K562 (cell line): ENCODE results near the gene PTGIR. TPM values are rescaled to one million over a fixed set of nuclear protein-coding genes. Genes with fewer than 3 reads are reported as not detected.

Source experiments
- ATF3 ChIP-seq, 2 experiments: fragments of 450-650 bp in 1 of 2; sonication (generic) in 1 of 2; formaldehyde crosslinking in 1 of 2; IDR thresholded peaks in 1 of 2; conservative IDR thresholded peaks in 1 of 2; 2 replicates each; pipeline versions ENCODE4 v1.6.1 to v1.8.1; 2016 to 2023; ENCODE audit warnings: mild to moderate bottlenecking in 2 of 2, moderate library complexity in 2 of 2, inconsistent platforms in 1 of 2, missing genetic modification reagents in 1 of 2
- CREB3L1 ChIP-seq: fragments of 450-650 bp; IDR thresholded peaks from 2 replicates; pipeline ENCODE4 v1.6.1; 2014; ENCODE audit warnings: low read depth, mild to moderate bottlenecking, moderate library complexity, borderline replicate concordance
- DACH1 ChIP-seq: fragments of 450-650 bp; IDR thresholded peaks from 2 replicates; pipeline ENCODE4 v1.6.1; 2018; ENCODE audit not compliant: partially characterized antibody
- DEAF1 ChIP-seq: fragments of 450-650 bp; formaldehyde crosslinking; IDR thresholded peaks from 2 replicates; pipeline ENCODE4 v1.4.0; 2020; ENCODE audit warnings: mild to moderate bottlenecking, moderate library complexity
- E2F4 ChIP-seq: sonication (generic); formaldehyde crosslinking; IDR thresholded peaks from 2 replicates; pipeline ENCODE4 v1.8.0; 2022; ENCODE audit warnings: mild to moderate bottlenecking, low read depth, missing genetic modification reagents
- KLF16 ChIP-seq: IDR thresholded peaks from 2 replicates; pipeline ENCODE4 v1.6.1; 2016; ENCODE audit warnings: antibody characterized with exemption
- MAZ ChIP-seq, 2 experiments: fragments of 450-650 bp in 1 of 2; sonication (generic) in 1 of 2; formaldehyde crosslinking; IDR thresholded peaks in 1 of 2; conservative IDR thresholded peaks in 1 of 2; 2 replicates each; pipeline versions ENCODE4 v1.4.0 to v1.5.0; 2020; ENCODE audit warnings: mild to moderate bottlenecking in 1 of 2, missing genetic modification reagents in 1 of 2
- NBN ChIP-seq: fragments of 450-650 bp; IDR thresholded peaks from 2 replicates; pipeline ENCODE4 v1.6.1; 2016; ENCODE audit warnings: low read depth, mild to moderate bottlenecking
- POLR2H ChIP-seq: IDR thresholded peaks from 2 replicates; pipeline ENCODE4 v1.6.1; 2016; ENCODE audit warnings: missing genetic modification characterization, low read depth, mild to moderate bottlenecking, control low read depth, missing compliant biosample characterization, moderate library complexity
- RAD21 ChIP-seq, 2 experiments: fragments of 250-450 bp in 1 of 2; fragments of 450-650 bp in 1 of 2; sonication (Bioruptor Pico) in 1 of 2; formaldehyde crosslinking in 1 of 2; IDR thresholded peaks in 1 of 2; conservative IDR thresholded peaks in 1 of 2; 2 replicates each; pipeline versions ENCODE4 v1.4.0 to v1.8.0; 2020 to 2022; ENCODE audit warnings: mild to moderate bottlenecking in 2 of 2, moderate library complexity in 1 of 2
- TFAP4 ChIP-seq: sonication (generic); formaldehyde crosslinking; IDR thresholded peaks from 2 replicates; pipeline ENCODE4 v1.8.0; 2022; ENCODE audit warnings: missing genetic modification reagents, mild to moderate bottlenecking, moderate library complexity, borderline replicate concordance
- TSHZ1 ChIP-seq: fragments of 250-450 bp; sonication (Bioruptor Pico); IDR thresholded peaks from 2 replicates; pipeline ENCODE4 v1.4.0; 2020; ENCODE audit warnings: mild to moderate bottlenecking, moderate library complexity
- XRCC5 ChIP-seq: fragments of 200-400 bp; formaldehyde crosslinking; IDR thresholded peaks from 2 replicates; pipeline ENCODE4 v1.6.1; 2017; ENCODE audit warnings: low read depth, mild to moderate bottlenecking, low read length
- ZNF24 ChIP-seq: fragments of 450-650 bp; IDR thresholded peaks from 2 replicates; pipeline ENCODE4 v1.6.1; 2016
- polyA plus RNA-seq, 8 experiments: library from polyadenylated mRNA; depleted of rRNA in 4 of 8; stranded (reverse) in 5 of 8; unstranded in 3 of 8; fragments of >200 nt; fragmentation: Nextera tagmentation in 2 of 8; fragmentation: Illumina TruSeq in 1 of 8; extraction: Ambion mirVana in 2 of 8; extraction: Trizol in 1 of 8; gene quantifications; 2 replicates each; pipeline versions ENCODE4 v1.2.1 to v1.2.3, GENCODE V29; 2011 to 2014; ENCODE audit warnings: inconsistent platforms in 1 of 8, missing spikeins in 1 of 8
- total RNA-seq, 7 experiments: library from RNA; depleted of rRNA in 6 of 7; stranded (reverse); fragments of >200 nt in 6 of 7; fragmentation: Illumina TruSeq in 2 of 7; extraction: Trizol in 2 of 7; gene quantifications; 2 replicates each; pipeline versions ENCODE4 v1.2.1 to v1.2.3, GENCODE V29; 2011 to 2021; ENCODE audit warnings: low replicate concordance in 1 of 7

The PTGIR gene
- total and polyA plus RNA-seq, 9 of the 15 experiments (the other 6 are each of a cell fraction or from before 2014, with no cell fraction given): 0.11 to 3.4 (median 1.1) TPM; not detected in 1

GRCh38 chr19:46661735-46662592, 37.1 kb upstream of the PTGIR start (continued):
- TF ChIP-seq ATF3 (IDR thresholded peaks at IDR 0.05) (peak; percentile 48), ATF3 (CRISPR knock-in tag; conservative IDR thresholded peaks at IDR 0.05) (0 out of 2 replicates have a peak, but pooled peaks have one; percentile 40), ZNF24 (peak; percentile 62; the same call in 1 of the 2 replicates), POLR2H (tag) (no peak), TSHZ1 (CRISPR knock-in tag) (no peak), DEAF1 (CRISPR knock-in tag) (peak; percentile 97), RAD21 (CRISPR knock-in tag; conservative IDR thresholded peaks at IDR 0.05 in 1 of 2, IDR thresholded peaks at IDR 0.05 in 1 of 2) (peak; percentile 98 to 99), E2F4 (CRISPR knock-in tag) (no peak), KLF16 (0 out of 2 replicates have a peak, but pooled peaks have one; percentile 19), MAZ (CRISPR knock-in tag; conservative IDR thresholded peaks at IDR 0.05 in 1 of 2, IDR thresholded peaks at IDR 0.05 in 1 of 2) (peak in 1 of 2 experiments; percentile 17; a peak in 1 of 4 replicates), TFAP4 (0 out of 2 replicates have a peak, but pooled peaks have one; percentile 12), CREB3L1 (peak; percentile 37; the same call in 1 of the 2 replicates), NBN (peak; percentile 58), DACH1 (peak; percentile 42), XRCC5 (0 out of 2 replicates have a peak, but pooled peaks have one; percentile 26)
